HUES64 (cell line): ENCODE data around the gene PREX1.

Source experiments
- H3K27ac ChIP-seq: 2 replicates; pipeline ENCODE4 v1.7.0; 2013; ENCODE audit warnings: low read depth, low read length, inconsistent platforms
- H3K27me3 ChIP-seq: 2 replicates; pipeline ENCODE4 v1.6.1; 2013; ENCODE audit warnings: mild to moderate bottlenecking, low read length; ENCODE audit not compliant: insufficient read depth
- H3K36me3 ChIP-seq: 2 replicates; pipeline ENCODE4 v1.6.1; 2013; ENCODE audit warnings: mild to moderate bottlenecking, low read length; ENCODE audit not compliant: insufficient read depth
- H3K4me1 ChIP-seq: 2 replicates; pipeline ENCODE4 v1.6.1; 2013; ENCODE audit warnings: mild to moderate bottlenecking, low read length, moderate library complexity; ENCODE audit not compliant: insufficient read depth
- H3K4me3 ChIP-seq: 2 replicates; pipeline ENCODE4 v1.5.1; 2013; ENCODE audit warnings: mild to moderate bottlenecking, low read length, moderate library complexity
- H3K9ac ChIP-seq: 2 replicates; pipeline ENCODE4 v1.6.1; 2013; ENCODE audit warnings: mild to moderate bottlenecking, low read depth, low read length
- H3K9me3 ChIP-seq: 2 replicates; pipeline ENCODE4 v1.6.1; 2013; ENCODE audit warnings: low read depth, low read length; ENCODE audit not compliant: insufficient read depth
- WGBS: fragments of 150-250, 120-280 bp; methylation state at CpG from one replicate; pipeline ENCODE4 v1.1.7; 2013; ENCODE audit warnings: missing lambda C conversion rate; 5-methylcytosine and 5-hydroxymethylcytosine counted together

PREX1 gene

DNA sequence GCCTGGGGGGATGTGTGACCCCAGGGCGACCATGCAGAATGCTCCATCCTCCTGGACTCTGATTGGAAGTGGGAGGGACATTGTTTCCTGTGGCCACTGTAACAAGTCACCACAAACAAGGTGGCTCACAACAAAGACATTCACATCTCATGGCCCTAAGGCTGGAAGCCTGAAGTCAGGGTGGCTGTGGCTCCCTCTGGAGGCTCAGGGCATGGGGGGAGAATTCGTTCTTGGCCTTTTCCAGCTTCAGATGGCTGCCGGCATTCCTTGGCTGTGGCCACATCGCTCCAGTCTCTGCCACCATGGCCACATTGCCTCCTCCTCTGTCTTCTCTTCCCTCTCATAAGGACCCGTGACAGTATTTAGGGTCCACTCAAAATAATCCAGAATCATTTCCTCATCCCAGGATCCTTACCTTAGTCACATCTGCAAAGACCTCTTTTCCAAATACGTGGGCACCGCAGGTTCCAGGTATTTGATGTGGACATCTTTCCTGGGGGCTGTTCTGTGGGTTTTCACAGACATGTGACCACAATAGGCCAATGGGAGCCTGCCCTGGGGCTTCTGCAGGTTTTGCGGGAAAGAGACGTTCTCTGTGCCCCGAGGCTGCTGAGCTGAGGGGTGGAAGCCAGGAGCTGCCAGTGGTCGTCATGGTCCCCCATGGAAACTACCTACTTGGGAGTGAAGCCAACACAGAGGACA lies 249.3 kb downstream of the PREX1 start:
- H3K27ac ChIP-seq, result no peak overlapping the region
- H3K36me3 ChIP-seq, result no peaks in the 10 kb centered on the region
- WGBS, result 85% methylated on average over 11 of the region's 11 CpGs
- H3K4me1 ChIP-seq, result peaks cover 6% of the 10 kb centered on the region; the same call in 1 of the 2 replicates
- no peak overlapping the region for H3K4me3 ChIP-seq
- no peak overlapping the region for H3K9ac ChIP-seq
- no peaks in the 10 kb centered on the region for H3K27me3 ChIP-seq
- H3K9me3 ChIP-seq, result no peaks in the 10 kb centered on the region

DNA sequence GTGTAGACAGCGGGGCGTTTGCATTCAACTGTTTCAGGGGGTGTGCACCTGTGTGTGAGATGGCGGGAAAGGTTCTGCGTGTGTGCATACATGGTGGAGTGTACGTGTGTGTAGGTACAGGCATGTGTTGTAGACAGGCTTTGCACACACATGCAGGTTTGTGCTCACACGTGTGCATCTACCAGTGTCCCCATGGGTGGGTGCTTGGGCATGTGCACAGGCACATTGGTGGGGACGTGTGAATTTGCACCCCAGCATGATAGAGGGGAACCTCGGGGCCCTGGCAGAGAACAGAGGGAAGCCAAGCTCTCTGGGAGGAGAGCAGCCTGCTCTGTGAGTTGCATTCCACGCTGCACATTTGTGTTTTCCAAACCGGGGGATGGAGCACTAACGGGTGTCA lies 250.2 kb downstream of the PREX1 start:
- no peaks in the 10 kb centered on the region for H3K36me3 ChIP-seq
- no peak overlapping the region for H3K4me3 ChIP-seq
- WGBS, result 87% methylated on average over 11 of the region's 11 CpGs
- H3K27me3 ChIP-seq, result no peaks in the 10 kb centered on the region
- peaks cover 6% of the 10 kb centered on the region; the same call in 1 of the 2 replicates for H3K4me1 ChIP-seq
- no peak overlapping the region for H3K27ac ChIP-seq
- no peaks in the 10 kb centered on the region for H3K9me3 ChIP-seq
- no peak overlapping the region for H3K9ac ChIP-seq

DNA sequence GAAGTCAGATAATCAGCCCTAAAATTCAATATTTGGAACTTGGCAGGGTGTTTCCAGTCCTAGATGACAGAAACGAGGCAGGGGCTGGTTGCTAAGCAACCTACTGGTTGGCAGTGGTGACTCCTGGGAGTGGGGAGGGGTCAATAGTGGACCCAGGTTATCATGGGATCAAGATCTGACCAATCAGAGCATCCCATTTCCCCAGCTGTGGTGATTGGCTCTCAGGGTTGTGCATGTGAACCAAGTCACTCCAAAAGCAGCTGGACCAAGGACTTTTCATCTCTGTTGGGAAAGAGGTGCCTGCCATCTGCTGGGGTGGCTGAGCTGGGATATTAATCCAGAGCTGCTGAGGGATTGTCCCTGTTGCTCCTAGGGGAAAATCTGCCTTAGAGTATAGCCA lies 253.4 kb downstream of the PREX1 start:
- Histone ChIP-seq H3K36me3 (no peaks in the 10 kb centered on the region), H3K27me3 (no peaks in the 10 kb centered on the region), H3K9me3 (no peaks in the 10 kb centered on the region), H3K9ac (no peak overlapping the region), H3K4me3 (no peak overlapping the region), H3K4me1 (no peaks in the 10 kb centered on the region), H3K27ac (no peak overlapping the region)
- WGBS, result 80% methylated on average over 1 of the region's 1 CpG
